ENCODE measurements around the gene NUP93.

The NUP93 gene

GRCh38 chr16:56824331-56824730 is 94.4 kb downstream of the NUP93 start:
- DNase-seq, result no peak

- no peak for DNase-seq
Observed at GRCh38 chr16:56824804-56825203, 94.9 kb downstream of the NUP93 start.

GRCh38 chr16:56825826-56826225 is 95.9 kb downstream of the NUP93 start:
- no peak for DNase-seq

- DNase-seq, result no peak
Observed at GRCh38 chr16:56828647-56829046, 98.7 kb downstream of the NUP93 start.

GRCh38 chr16:56830669-56831068 is 100.7 kb downstream of the NUP93 start:
- no peak for DNase-seq

- no peak for DNase-seq
Observed at GRCh38 chr16:56832768-56833167, 102.8 kb downstream of the NUP93 start.

GRCh38 chr16:56833243-56833970 is 103.5 kb downstream of the NUP93 start:
- no peak for DNase-seq

GRCh38 chr16:56835320-56835719 is 105.4 kb downstream of the NUP93 start:
- no peak for DNase-seq

GRCh38 chr16:56836410-56837230 is 106.7 kb downstream of the NUP93 start:
- DNase-seq, result no peak

GRCh38 chr16:56838622-56839337 is 108.9 kb downstream of the NUP93 start:
- no peak for DNase-seq

GRCh38 chr16:56841233-56841632 is 111.3 kb downstream of the NUP93 start:
- no peak for DNase-seq

- DNase-seq, result no peak
Observed at GRCh38 chr16:56841659-56842058, 111.7 kb downstream of the NUP93 start.

GRCh38 chr16:56842133-56842532 is 112.2 kb downstream of the NUP93 start:
- DNase-seq, result no peak

GRCh38 chr16:56844056-56844455 is 114.1 kb downstream of the NUP93 start:
- no peak for DNase-seq

GRCh38 chr16:56847173-56847910 is 117.4 kb downstream of the NUP93 start:
- DNase-seq, result no peak

GRCh38 chr16:56848029-56848936 is 118.4 kb downstream of the NUP93 start:
- DNase-seq, result no peak

GRCh38 chr16:56848955-56849689 is 119.2 kb downstream of the NUP93 start:
- DNase-seq, result no peak

- DNase-seq, result no peak
Observed at GRCh38 chr16:56849690-56850680, 120.1 kb downstream of the NUP93 start.

GRCh38 chr16:56851671-56852400 is 121.9 kb downstream of the NUP93 start:
- no peak for DNase-seq
